ENCODE results near the gene VSX2.
"Not testable (repeated sequence)": the region's sequence is repeated elsewhere in the genome, so short reads cannot be mapped to it uniquely, and the experiment has no call there.

The VSX2 gene

GRCh38 chr14:74259513-74259912, 20.3 kb downstream of the VSX2 start:
- no peak for DNase-seq (ENCODE audit: low spot score)

GRCh38 chr14:74260525-74261233, 21.4 kb downstream of the VSX2 start:
- no peak for DNase-seq (ENCODE audit: low spot score)

GRCh38 chr14:74261288-74261687, 22.0 kb downstream of the VSX2 start:
- no peak for DNase-seq (ENCODE audit: low spot score)

- DNase-seq (ENCODE audit: low spot score), result no peak
These were observed 22.8 kb downstream of the VSX2 start for GRCh38 chr14:74262076-74262475.

- no peak for DNase-seq (ENCODE audit: low spot score)
These were observed 23.9 kb downstream of the VSX2 start for GRCh38 chr14:74263181-74263580.

GRCh38 chr14:74263921-74264320, 24.7 kb downstream of the VSX2 start:
- no peak for DNase-seq (ENCODE audit: low spot score)

- no peak for DNase-seq (ENCODE audit: low spot score)
These were observed 26.2 kb downstream of the VSX2 start for GRCh38 chr14:74265301-74265965.

GRCh38 chr14:74267588-74267987, 28.3 kb downstream of the VSX2 start:
- DNase-seq (ENCODE audit: low spot score), result no peak

GRCh38 chr14:74270382-74271177, 31.3 kb downstream of the VSX2 start:
- not testable (repeated sequence) for DNase-seq (ENCODE audit: low spot score)

- DNase-seq (ENCODE audit: low spot score), result no peak
These were observed 32.1 kb downstream of the VSX2 start for GRCh38 chr14:74271365-74271764.

- no peak for DNase-seq (ENCODE audit: low spot score)
These were observed 36.1 kb downstream of the VSX2 start for GRCh38 chr14:74275241-74275841.

- no peak for DNase-seq (ENCODE audit: low spot score)
These were observed 38.8 kb downstream of the VSX2 start for GRCh38 chr14:74278080-74278479.

- DNase-seq (ENCODE audit: low spot score), result no peak
These were observed 41.8 kb downstream of the VSX2 start for GRCh38 chr14:74281069-74281468.

- no peak for DNase-seq (ENCODE audit: low spot score)
These were observed 47.5 kb downstream of the VSX2 start for GRCh38 chr14:74286736-74287135.

- DNase-seq (ENCODE audit: low spot score), result no peak
These were observed 50.6 kb downstream of the VSX2 start for GRCh38 chr14:74289801-74290200.

- peak; percentile 30 for DNase-seq (ENCODE audit: low spot score)
These were observed 51.2 kb downstream of the VSX2 start for GRCh38 chr14:74290415-74290814.

- no peak for DNase-seq (ENCODE audit: low spot score)
These were observed 52.8 kb downstream of the VSX2 start for GRCh38 chr14:74292061-74292460.

- no peak for DNase-seq (ENCODE audit: low spot score)
These were observed 54.4 kb downstream of the VSX2 start for GRCh38 chr14:74293606-74294005.

- DNase-seq (ENCODE audit: low spot score), result no peak
These were observed 56.8 kb downstream of the VSX2 start for GRCh38 chr14:74296037-74296467.

GRCh38 chr14:74297986-74298385, 58.7 kb downstream of the VSX2 start:
- no peak for DNase-seq (ENCODE audit: low spot score)

- DNase-seq (ENCODE audit: low spot score), result no peak
These were observed 59.9 kb downstream of the VSX2 start for GRCh38 chr14:74299061-74299545.

- DNase-seq (ENCODE audit: low spot score), result no peak
These were observed 62.4 kb downstream of the VSX2 start for GRCh38 chr14:74301594-74302151.

All from germinal center (tissue), 1 donor.